Measurements from ENCODE around the gene IL22RA1.

Gene IL22RA1

GRCh38 chr1:24142546-24143534 is at the start of gene IL22RA1:
Gene IL22RA1, minus strand, starts transcription at chr1:24143140. Its CDS starts 58 bp downstream, at chr1:24143082.
- DNase-seq = no peak

DNA sequence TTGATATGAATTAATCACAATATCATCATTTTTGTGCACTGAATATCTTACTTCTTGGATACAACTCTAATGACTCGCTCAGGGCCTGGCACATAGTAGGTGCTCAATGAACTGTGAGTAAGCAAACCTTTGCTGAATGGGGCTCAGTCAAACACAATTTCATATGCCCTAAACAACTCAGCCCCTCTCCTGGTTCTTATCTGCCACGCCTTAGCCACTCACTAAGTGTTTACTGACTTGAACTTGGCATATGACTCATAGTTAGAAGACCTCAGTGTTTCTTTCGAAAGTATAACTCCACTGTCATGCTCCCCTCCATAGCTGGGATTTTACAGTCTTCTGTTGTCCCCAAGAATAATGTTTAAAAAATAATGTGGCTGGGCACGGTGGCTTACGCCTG is 48.9 kb upstream of the IL22RA1 start:
- no peak for DNase-seq

DNA sequence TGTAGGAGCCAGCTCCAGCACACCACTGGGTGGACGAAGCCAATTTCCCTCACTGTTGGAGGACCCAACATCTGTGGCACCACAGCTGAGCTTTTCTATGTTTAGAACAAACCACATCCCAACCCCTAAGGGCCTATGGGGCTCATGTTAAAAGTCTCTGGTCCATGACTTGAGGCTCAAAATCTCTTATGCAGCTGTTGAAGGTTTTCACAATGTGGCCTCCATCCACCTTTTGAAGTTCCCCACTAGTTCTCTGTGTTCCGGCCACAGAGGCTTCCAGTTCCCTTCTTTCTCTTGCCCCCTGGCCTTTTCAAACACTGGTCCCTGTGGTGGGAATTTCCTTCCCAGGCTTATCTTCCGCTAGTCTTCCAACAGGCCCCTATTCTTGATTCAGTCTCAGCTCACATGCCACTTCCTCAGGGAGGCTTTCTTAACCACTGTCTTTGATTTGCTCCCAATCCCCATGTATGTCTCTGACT is 48.1 kb upstream of the IL22RA1 start:
- no peak for DNase-seq

DNA sequence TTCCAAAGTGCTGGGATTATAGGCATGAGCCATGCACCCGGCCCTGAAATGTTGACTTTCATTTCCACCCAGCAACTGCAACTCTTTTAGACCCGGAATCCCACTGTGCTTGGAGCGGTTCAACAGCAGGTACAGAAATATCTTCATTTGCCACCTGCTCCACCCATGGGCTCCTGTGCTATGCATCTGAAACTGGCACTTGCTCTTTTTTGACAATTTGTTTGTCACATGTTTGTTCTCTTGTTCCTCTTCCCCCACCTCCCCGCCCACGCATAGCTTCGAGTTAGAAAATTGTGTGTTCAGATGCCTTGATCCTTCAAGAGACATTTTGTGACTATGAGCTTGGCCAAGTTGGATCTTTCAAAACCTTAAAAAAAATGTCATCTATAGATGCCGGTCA is 46.6 kb upstream of the IL22RA1 start:
- DNase-seq = no peak

DNA sequence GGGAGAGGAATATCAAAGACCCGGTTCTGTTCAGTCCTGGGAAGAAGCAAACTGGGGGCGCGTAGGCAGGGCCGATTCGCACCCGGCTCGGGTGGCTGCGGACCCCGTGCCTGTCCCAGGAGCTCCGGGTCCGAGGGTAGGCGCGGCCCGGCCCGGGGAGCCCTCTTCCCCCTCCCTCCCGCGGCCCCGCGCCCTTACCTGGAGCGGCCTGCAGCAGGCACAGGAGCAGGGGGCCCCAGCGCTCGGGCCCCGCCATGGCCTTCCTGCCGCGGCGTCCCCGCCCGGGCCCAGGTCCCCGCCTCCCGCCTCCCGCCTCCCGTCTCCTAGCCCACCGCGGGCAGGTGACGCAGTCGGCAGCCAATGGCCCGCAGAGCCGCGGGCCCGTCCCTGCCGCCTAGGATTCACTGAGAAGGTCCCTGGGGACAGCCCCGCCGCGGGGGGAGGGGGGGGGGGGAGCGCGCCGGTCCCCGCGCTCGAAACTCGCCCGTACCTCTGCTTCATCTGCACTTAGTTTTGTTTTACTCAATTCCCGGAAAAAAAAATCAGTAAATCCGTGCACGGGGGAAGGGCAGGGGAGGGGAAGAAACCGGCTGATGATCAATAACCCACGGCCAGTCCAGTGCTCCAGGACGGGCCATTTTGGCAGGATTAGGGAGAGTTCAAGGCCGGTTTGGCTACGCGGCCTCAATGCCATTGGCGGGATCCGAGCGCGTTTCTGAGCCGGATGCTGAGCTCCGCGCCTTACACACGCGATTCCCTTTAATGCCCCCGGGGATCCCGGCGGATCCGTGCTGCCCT is 44.3 kb upstream of the IL22RA1 start, which contains the start of gene IFNLR1:
Gene IFNLR1 (minus strand): TSS at position 297 of the 798 bp plus-strand sequence. CDS start 41 bp downstream, at position 256.
- no peak for DNase-seq

DNA sequence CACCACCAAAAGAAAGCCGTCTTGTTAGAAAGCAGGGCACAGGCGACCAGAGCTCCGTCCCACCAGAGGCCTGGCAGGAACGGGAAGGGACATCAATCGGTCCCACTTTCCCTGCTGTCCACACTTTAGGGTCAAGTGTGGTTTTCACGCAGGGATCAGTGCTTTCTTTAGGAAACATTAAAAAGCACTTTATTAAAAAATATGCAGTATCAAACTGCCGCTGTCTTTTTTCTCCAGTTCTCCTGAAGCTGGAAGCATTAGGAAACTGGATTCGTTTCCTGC is 43.7 kb upstream of the IL22RA1 start:
- DNase-seq = no peak

DNA sequence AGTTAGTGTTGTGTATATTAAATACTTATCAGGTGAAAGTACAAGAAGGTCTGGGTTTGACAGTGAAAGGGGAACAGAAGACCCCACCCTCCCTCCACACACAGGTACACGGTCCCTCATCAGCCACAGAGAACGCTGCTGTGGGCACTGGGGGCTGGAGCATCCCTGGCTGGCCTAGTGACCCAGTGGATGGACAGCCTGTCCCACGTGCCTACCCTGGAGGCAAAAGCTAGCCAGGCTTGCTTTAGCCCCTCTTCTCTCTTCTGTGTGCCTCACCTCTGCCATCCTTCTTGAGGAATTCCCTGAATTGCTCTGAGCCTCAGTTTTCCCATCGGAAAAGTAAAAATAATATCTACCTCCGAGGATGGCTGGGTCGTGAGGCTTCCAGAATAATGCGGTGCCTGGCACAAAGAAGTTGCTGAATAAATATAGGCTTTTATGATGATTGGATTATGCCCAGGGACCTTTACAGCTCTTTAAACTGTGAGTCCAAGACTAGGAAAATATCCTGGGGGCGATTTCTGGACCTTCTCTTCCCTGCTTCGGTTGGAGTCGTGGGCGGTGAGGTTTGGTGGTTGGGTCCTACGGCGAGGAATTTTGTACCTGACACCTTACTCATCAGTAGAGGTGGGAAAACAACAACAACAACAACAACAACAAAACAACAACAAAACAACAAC is 43.2 kb upstream of the IL22RA1 start:
- DNase-seq = no peak

DNA sequence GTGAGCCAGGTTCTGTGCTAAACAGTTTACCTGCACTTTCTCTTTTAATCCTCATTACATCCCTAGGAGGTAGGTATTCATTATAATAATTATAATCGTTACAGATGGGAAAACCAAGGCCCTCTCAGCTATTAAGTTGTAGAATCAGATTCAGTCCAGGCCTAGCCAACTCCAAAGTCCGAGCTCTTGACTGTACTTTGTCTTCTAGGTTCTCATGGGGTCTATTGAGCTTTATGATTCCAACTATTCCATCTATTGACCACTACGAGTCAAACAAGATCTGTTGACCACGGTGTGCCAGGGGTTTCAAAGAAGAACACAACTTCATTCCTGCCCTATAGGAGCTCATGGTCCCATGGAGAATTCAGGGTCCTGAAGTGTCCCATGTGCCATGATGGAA is 42.1 kb upstream of the IL22RA1 start:
- no peak for DNase-seq

DNA sequence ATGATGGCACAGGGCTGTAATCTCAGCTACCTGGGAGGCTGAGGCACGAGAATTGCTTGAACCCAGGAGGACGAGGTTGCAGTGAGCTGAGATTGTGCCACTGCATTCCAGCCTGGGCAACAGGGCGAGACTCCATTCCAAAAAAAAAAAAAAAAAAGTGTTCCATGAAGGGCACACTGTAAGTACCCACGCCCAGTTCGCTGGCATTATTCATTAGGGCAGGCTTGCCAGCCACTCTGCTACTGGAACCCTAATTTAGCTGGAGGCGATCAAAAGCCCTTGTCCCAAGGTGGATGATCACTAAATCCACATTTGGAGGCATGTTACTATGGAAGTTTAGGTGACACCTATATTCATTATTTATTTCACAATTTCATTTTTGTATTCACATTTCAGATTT is 39.1 kb upstream of the IL22RA1 start:
- no peak for DNase-seq

- DNase-seq = no peak
These were observed 38.7 kb upstream of the IL22RA1 start for GRCh38 chr1:24181619-24182018.

- no peak for DNase-seq
These were observed 37.7 kb upstream of the IL22RA1 start for GRCh38 chr1:24180676-24181075.

GRCh38 chr1:24179251-24179840 is 36.4 kb upstream of the IL22RA1 start:
- DNase-seq = no peak

- DNase-seq = no peak
These were observed 35.5 kb upstream of the IL22RA1 start for GRCh38 chr1:24178407-24178806.

GRCh38 chr1:24177161-24177560 is 34.2 kb upstream of the IL22RA1 start:
- no peak for DNase-seq

GRCh38 chr1:24175033-24175755 is 32.3 kb upstream of the IL22RA1 start:
- no peak for DNase-seq

DNA sequence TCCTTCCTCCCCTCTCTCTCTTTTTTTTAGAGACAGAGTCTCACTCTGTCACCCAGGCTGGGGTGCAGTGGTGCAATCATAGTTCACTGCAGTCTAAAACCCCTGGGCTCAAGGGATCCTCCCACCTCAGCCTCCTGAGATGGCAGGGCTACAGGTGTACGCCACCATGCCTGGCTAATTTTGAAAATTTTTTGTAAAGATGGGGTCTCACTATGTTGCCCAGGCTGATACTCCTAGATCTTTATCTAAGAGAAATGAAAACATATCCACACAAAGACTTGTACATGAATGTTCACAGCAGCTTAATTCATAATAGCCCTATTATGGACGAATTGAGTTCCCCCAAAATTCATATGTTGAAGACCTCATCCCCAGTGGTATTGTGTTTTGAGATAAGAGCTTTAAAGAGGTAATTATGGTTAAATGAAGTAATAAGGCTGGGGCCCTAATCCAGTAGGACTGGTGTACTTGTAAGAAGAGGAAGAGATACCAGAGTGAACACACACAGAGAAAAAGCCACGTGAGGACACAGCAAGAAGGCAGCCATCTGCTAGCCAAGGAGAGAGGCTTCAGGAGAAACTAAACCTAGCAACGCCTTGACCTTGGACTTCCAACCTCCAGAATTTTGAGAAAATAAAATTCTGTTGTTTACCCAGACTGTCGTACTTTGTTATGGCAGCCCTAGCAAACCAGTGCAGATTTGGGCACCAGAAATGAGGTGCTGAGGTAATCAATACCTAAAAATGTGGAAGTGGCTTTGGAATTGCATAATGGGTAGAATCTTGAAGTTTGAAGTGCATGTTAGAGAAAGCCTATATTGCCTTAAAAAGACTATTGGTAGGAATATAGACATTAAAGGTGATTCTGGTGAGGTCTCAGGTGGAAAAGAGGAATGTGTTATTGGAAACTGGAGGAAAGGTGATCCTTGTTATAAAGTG is 31.0 kb upstream of the IL22RA1 start:
- no peak for DNase-seq

- no peak for DNase-seq
These were observed 29.7 kb upstream of the IL22RA1 start for GRCh38 chr1:24172598-24172997.

DNA sequence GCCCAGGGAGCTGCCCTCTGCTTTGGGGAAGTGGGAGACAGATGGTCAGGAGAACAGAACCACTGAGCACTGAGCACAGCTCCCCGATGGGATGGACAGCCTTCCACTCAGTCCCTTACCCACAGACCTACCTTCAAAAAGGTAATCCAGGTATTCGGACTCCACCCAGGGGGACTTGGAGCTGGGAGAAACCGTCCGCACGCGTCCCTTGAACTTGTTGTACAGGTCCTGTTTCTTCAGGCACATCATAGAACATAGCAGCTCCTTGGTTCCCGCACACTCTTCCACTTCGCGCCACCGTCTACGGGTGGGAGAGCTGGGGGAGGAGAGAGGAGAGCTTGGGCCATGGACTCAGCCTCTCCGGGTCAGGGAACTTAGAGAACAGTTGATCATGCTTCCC is 26.3 kb upstream of the IL22RA1 start:
- DNase-seq = no peak

GRCh38 chr1:24168245-24168644 is 25.3 kb upstream of the IL22RA1 start:
- DNase-seq = no peak

DNA sequence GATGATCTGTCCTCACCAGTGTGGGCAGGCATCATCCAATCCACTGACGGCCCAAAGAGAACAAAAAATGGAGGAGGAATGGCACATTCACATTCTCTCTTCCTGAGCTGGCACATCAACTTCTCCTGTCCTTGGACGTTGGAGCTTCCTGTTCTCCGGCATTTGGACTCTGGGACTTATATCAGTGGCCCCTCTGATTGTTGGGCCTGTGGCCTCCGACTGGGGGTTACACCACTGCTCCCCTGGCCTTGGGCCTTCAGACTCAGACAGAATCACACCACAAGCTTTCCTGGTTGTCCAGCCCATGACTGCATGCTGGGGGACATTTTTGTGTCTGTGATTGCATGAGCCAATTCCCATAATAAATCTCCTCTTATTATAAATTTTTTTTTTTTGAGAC is 24.1 kb upstream of the IL22RA1 start:
- DNase-seq = no peak

DNA sequence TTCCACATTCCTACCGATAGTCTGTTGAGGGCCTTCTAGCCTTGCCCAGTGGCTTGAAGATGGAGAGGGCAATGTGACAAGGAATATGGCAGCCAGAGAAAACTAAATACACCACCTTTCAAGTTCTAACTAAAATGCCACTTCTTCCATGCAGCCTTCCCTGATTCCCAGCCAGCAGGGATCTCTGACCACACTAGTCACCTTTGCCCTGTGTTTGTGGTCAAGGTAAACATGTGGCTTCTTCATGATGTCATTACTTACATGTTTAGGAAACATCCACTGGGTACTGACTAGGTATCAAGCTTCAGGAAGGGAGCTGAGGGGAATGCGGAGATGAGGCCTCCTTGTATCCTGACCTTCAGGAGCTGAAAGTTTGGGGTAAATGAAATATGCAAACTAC is 22.6 kb upstream of the IL22RA1 start:
- no peak for DNase-seq
